HepG2 (cell line): ENCODE data around the gene MYLK. TPM values are rescaled to one million over a fixed set of nuclear protein-coding genes. Genes with fewer than 3 reads are reported as not detected.

Source experiments
- ATF4 ChIP-seq, 2 experiments: fragments of 450-650 bp in 1 of 2; sonication (generic) in 1 of 2; formaldehyde crosslinking; IDR thresholded peaks; 2 replicates each; pipeline versions ENCODE4 v1.5.0 to v1.8.0; 2020 to 2022; ENCODE audit warnings: mild to moderate bottlenecking in 1 of 2, missing genetic modification reagents in 1 of 2
- CBX2 ChIP-seq, 2 experiments: fragments of 200-600 bp in 1 of 2; sonication (generic); formaldehyde crosslinking in 1 of 2; IDR thresholded peaks; 2 replicates each; pipeline versions ENCODE4 v1.7.0 to v1.8.1; 2018 to 2022; ENCODE audit warnings: low read depth in 2 of 2, low read length in 1 of 2, mild to moderate bottlenecking in 1 of 2, missing genetic modification reagents in 1 of 2
- EEA1 ChIP-seq: sonication (generic); formaldehyde crosslinking; IDR thresholded peaks from 2 replicates; pipeline ENCODE4 v1.5.1; 2020; ENCODE audit warnings: mild to moderate bottlenecking, missing genetic modification reagents, borderline replicate concordance
- EHMT2 ChIP-seq: fragments of 200-600 bp; sonication (generic); IDR thresholded peaks from 2 replicates; pipeline ENCODE4 v1.7.0; 2017; ENCODE audit warnings: antibody characterized with exemption, low read depth, low read length, borderline replicate concordance
- KDM4B ChIP-seq: sonication (generic); formaldehyde crosslinking; IDR thresholded peaks from 2 replicates; pipeline ENCODE4 v1.4.0; 2020; ENCODE audit warnings: missing genetic modification reagents
- KDM5B ChIP-seq: sonication (generic); formaldehyde crosslinking; IDR thresholded peaks from 2 replicates; pipeline ENCODE4 v1.4.0; 2020; ENCODE audit warnings: missing genetic modification reagents, mild to moderate bottlenecking, borderline replicate concordance
- LBX2 ChIP-seq: sonication (generic); formaldehyde crosslinking; IDR thresholded peaks from 2 replicates; pipeline ENCODE4 v1.5.0; 2020; ENCODE audit warnings: missing genetic modification reagents, mild to moderate bottlenecking, borderline replicate concordance
- NFKBIZ ChIP-seq: IDR thresholded peaks from 2 replicates; pipeline ENCODE4 v1.6.1; 2018; ENCODE audit warnings: missing genetic modification reagents, missing compliant biosample characterization
- NONO ChIP-seq, 2 experiments: fragments of 450-650 bp in 1 of 2; sonication (generic) in 1 of 2; formaldehyde crosslinking in 1 of 2; IDR thresholded peaks in 1 of 2; conservative IDR thresholded peaks in 1 of 2; 2 replicates each; pipeline versions ENCODE4 v1.6.1 to v1.8.0; 2017 to 2022; ENCODE audit warnings: mild to moderate bottlenecking in 1 of 2, missing genetic modification reagents in 1 of 2, moderate library complexity in 1 of 2
- POGK ChIP-seq: sonication (generic); formaldehyde crosslinking; conservative IDR thresholded peaks from 2 replicates; pipeline ENCODE4 v1.8.0; 2022; ENCODE audit warnings: mild to moderate bottlenecking, moderate library complexity, missing genetic modification reagents
- SATB2 ChIP-seq: sonication (generic); formaldehyde crosslinking; IDR thresholded peaks from 2 replicates; pipeline ENCODE4 v1.5.0; 2020; ENCODE audit warnings: missing genetic modification reagents
- SKI ChIP-seq: fragments of 450-650 bp; IDR thresholded peaks from one replicate; pipeline ENCODE4 v1.6.1; 2018; ENCODE audit warnings: mild to moderate bottlenecking; ENCODE audit not compliant: partially characterized antibody
- SOX13 ChIP-seq, 3 experiments: fragments of 450-650 bp in 1 of 3; sonication (generic) in 1 of 3; formaldehyde crosslinking in 1 of 3; IDR thresholded peaks in 2 of 3; conservative IDR thresholded peaks in 1 of 3; 2 replicates each; pipeline versions ENCODE4 v1.5.0 to v1.6.1; 2016 to 2020; ENCODE audit warnings: antibody characterized with exemption in 1 of 3, mild to moderate bottlenecking in 1 of 3, missing compliant biosample characterization in 1 of 3, missing genetic modification reagents in 1 of 3, moderate library complexity in 1 of 3
- SPEN ChIP-seq: sonication (generic); formaldehyde crosslinking; IDR thresholded peaks from 2 replicates; pipeline ENCODE4 v1.5.1; 2020; ENCODE audit warnings: low read depth, mild to moderate bottlenecking, missing genetic modification reagents
- TP53 ChIP-seq: sonication (generic); formaldehyde crosslinking; conservative IDR thresholded peaks from 2 replicates; pipeline ENCODE4 v1.4.0; 2020; ENCODE audit warnings: missing genetic modification reagents
- WIZ ChIP-seq: sonication (generic); formaldehyde crosslinking; IDR thresholded peaks from 2 replicates; pipeline ENCODE4 v1.5.1; 2020; ENCODE audit warnings: mild to moderate bottlenecking, missing genetic modification reagents
- ZBED4 ChIP-seq: sonication (generic); formaldehyde crosslinking; IDR thresholded peaks from 2 replicates; pipeline ENCODE4 v1.4.0; 2020; ENCODE audit warnings: missing genetic modification reagents, borderline replicate concordance
- ZFP36 ChIP-seq: fragments of 150-350 bp; IDR thresholded peaks from 2 replicates; pipeline ENCODE4 v1.6.1; 2018; ENCODE audit warnings: borderline replicate concordance, low read length, low read depth; ENCODE audit not compliant: partially characterized antibody
- ZNF549 ChIP-seq: sonication (generic); formaldehyde crosslinking; IDR thresholded peaks from 2 replicates; pipeline ENCODE4 v1.5.0; 2020; ENCODE audit warnings: missing genetic modification reagents
- ZNF891 ChIP-seq: sonication (generic); formaldehyde crosslinking; IDR thresholded peaks from 2 replicates; pipeline ENCODE4 v1.5.0; 2020; ENCODE audit warnings: mild to moderate bottlenecking, missing genetic modification reagents
- ZSCAN21 ChIP-seq: sonication (generic); formaldehyde crosslinking; IDR thresholded peaks from 2 replicates; pipeline ENCODE4 v1.8.0; 2022; ENCODE audit warnings: mild to moderate bottlenecking, missing genetic modification reagents, moderate library complexity, borderline replicate concordance
- ZSCAN9 ChIP-seq: IDR thresholded peaks from 2 replicates; pipeline ENCODE4 v1.6.1; 2016; ENCODE audit warnings: borderline replicate concordance
- polyA plus RNA-seq, 8 experiments: library from polyadenylated mRNA; depleted of rRNA in 3 of 8; stranded (reverse) in 7 of 8; unstranded in 1 of 8; fragments of >200 nt; fragmentation: Illumina TruSeq in 4 of 8; extraction: Trizol in 4 of 8; gene quantifications; 2 replicates each; pipeline versions ENCODE4 v1.2.1 to v1.2.3, GENCODE V29; 2011 to 2016; ENCODE audit warnings: low read depth in 4 of 8, missing spikeins in 1 of 8, mixed read lengths in 1 of 8; ENCODE audit not compliant: insufficient read depth in 1 of 8
- total RNA-seq, 5 experiments: library from RNA; depleted of rRNA; stranded (reverse); fragments of >200 nt; fragmentation: Illumina TruSeq; extraction: Trizol; gene quantifications; 2 replicates each; pipeline ENCODE4 v1.2.3, GENCODE V29; 2016; ENCODE audit warnings: low read depth in 1 of 5

MYLK gene
- total and polyA plus RNA-seq, 2 of the 13 experiments (the other 11 are each of a cell fraction or from before 2014, with no cell fraction given) = 10.6 to 34.9 TPM

- no peak for TF ChIP-seq POGK (CRISPR knock-in tag)
- no peak for TF ChIP-seq ZSCAN21
- TF ChIP-seq KDM5B = no peak
- TF ChIP-seq ZBED4 (CRISPR knock-in tag) = no peak
- TF ChIP-seq KDM4B (CRISPR knock-in tag) = no peak
- no peak for TF ChIP-seq ZNF549 (CRISPR knock-in tag)
- no peak for TF ChIP-seq EHMT2
- peak; percentile 53; the same call in 1 of the 2 replicates for TF ChIP-seq SOX13 (IDR thresholded peaks at IDR 0.05)
- peak in 1 of 2 experiments; percentile 91; a peak in 2 of 4 replicates for TF ChIP-seq SOX13 (CRISPR knock-in tag; conservative IDR thresholded peaks at IDR 0.05 in 1 of 2, IDR thresholded peaks at IDR 0.05 in 1 of 2)
- no peak for TF ChIP-seq SKI
- TF ChIP-seq ATF4 (CRISPR knock-in tag; IDR thresholded peaks at IDR 0.05) = no peak
- no peak for TF ChIP-seq CBX2 (IDR thresholded peaks at IDR 0.05; ENCODE audit: low read depth, low read length)
- TF ChIP-seq CBX2 (CRISPR knock-in tag; IDR thresholded peaks at IDR 0.05; ENCODE audit: low read depth) = no peak
- no peak for TF ChIP-seq WIZ
- TF ChIP-seq NONO (IDR thresholded peaks at IDR 0.05) = no peak
- TF ChIP-seq NONO (CRISPR knock-in tag; conservative IDR thresholded peaks at IDR 0.05) = peak; percentile 52
- no peak for TF ChIP-seq ZFP36
- TF ChIP-seq LBX2 (CRISPR knock-in tag) = no peak
- no peak for TF ChIP-seq TP53 (CRISPR knock-in tag)
- no peak for TF ChIP-seq SPEN (CRISPR knock-in tag)
- peak; percentile 85; the same call in 1 of the 2 replicates for TF ChIP-seq NFKBIZ (CRISPR knock-in tag)
- no peak for TF ChIP-seq EEA1 (CRISPR knock-in tag)
- TF ChIP-seq SATB2 (CRISPR knock-in tag) = no peak
- no peak for TF ChIP-seq ZSCAN9 (CRISPR knock-in tag)
- no peak for TF ChIP-seq ZNF891 (CRISPR knock-in tag)
Observed at GRCh38 chr3:123818921-123819429, 65.2 kb downstream of the MYLK start (continued).
